Right lobe of liver (tissue), 4 donors: ENCODE measurements around the gene BIK.

Experiments used
- CTCF ChIP-seq, 4 donors: fragments of 200-600 bp in 3 of 4; fragments of 450-650 bp in 1 of 4; IDR thresholded peaks; one replicate each; pipeline versions ENCODE4 v1.5.1 to v1.8.0; 2016 to 2022; ENCODE audit warnings: antibody characterized with exemption in 4 of 4, mild to moderate bottlenecking in 2 of 4
- POLR2A ChIP-seq: fragments of 450-650 bp; IDR thresholded peaks from one replicate; pipeline ENCODE4 v1.6.1; 2017; ENCODE audit warnings: antibody characterized with exemption, mild to moderate bottlenecking
- donor health status: DM: no; HTN: no; CAD: no.
- donor health status: DM: no; HTN: no; CAD: no.
- donor health status: DM: no; HTN: yes; CAD: no.

- TF ChIP-seq CTCF (IDR thresholded peaks at IDR 0.05) (no peak), POLR2A (no peak)
These were observed 66.9 kb downstream of the BIK start for GRCh38 chr22:43177479-43177878.
